H9 (cell line): Measurements from ENCODE around the gene PTPRS. TPM values are rescaled to one million over a fixed set of nuclear protein-coding genes. Genes with fewer than 3 reads are reported as not detected.

Experiments used
- DNase-seq: peaks from one replicate; pipeline ENCODE4 v3.0.0-alpha.2; 2017
- H2AFZ ChIP-seq: one replicate; pipeline ENCODE4 v1.6.1; 2013; ENCODE audit warnings: mild to moderate bottlenecking, low read length, control low read depth, moderate library complexity
- H2AK5ac ChIP-seq: 2 replicates; pipeline ENCODE4 v1.6.1; 2013; ENCODE audit warnings: low read length, control low read depth, mixed read lengths; ENCODE audit not compliant: insufficient read length
- H2BK120ac ChIP-seq: one replicate; pipeline ENCODE4 v1.6.1; 2013; ENCODE audit warnings: low read depth, mild to moderate bottlenecking, low read length, control low read depth, inconsistent platforms; ENCODE audit not compliant: poor library complexity, severe bottlenecking
- H2BK12ac ChIP-seq: 2 replicates; pipeline ENCODE4 v1.6.1; 2013; ENCODE audit warnings: low read length, control low read depth, mixed read lengths, low read depth; ENCODE audit not compliant: insufficient read length
- H2BK15ac ChIP-seq: 2 replicates; pipeline ENCODE4 v1.6.1; 2013; ENCODE audit warnings: low read depth, low read length, control low read depth
- H2BK20ac ChIP-seq: one replicate; pipeline ENCODE4 v1.6.1; 2013; ENCODE audit warnings: low read depth, mild to moderate bottlenecking, low read length, control low read depth, inconsistent platforms; ENCODE audit not compliant: poor library complexity, severe bottlenecking
- H2BK5ac ChIP-seq: 2 replicates; pipeline ENCODE4 v1.6.1; 2013; ENCODE audit warnings: low read length, control low read depth, mixed read lengths; ENCODE audit not compliant: insufficient read length
- H3K14ac ChIP-seq: 2 replicates; pipeline ENCODE4 v1.6.1; 2013; ENCODE audit warnings: low read length, control low read depth; ENCODE audit not compliant: insufficient read depth
- H3K18ac ChIP-seq: 2 replicates; pipeline ENCODE4 v1.6.1; 2013; ENCODE audit warnings: low read depth, mild to moderate bottlenecking, mixed read lengths, low read length, control low read depth; ENCODE audit not compliant: insufficient read length
- H3K23ac ChIP-seq: 2 replicates; pipeline ENCODE4 v1.6.1; 2013; ENCODE audit warnings: low read length, control low read depth, mixed read lengths, low read depth; ENCODE audit not compliant: insufficient read length
- H3K23me2 ChIP-seq: 2 replicates; pipeline ENCODE4 v1.6.1; 2013; ENCODE audit warnings: low read depth, mild to moderate bottlenecking, mixed read lengths, low read length, control low read depth; ENCODE audit not compliant: insufficient read length, poor library complexity, severe bottlenecking
- H3K27ac ChIP-seq: 2 replicates; pipeline ENCODE4 v1.5.1; 2013; ENCODE audit warnings: low read length, control low read depth, mixed read lengths, low read depth; ENCODE audit not compliant: insufficient read length
- H3K27me3 ChIP-seq: 2 replicates; pipeline ENCODE4 v1.6.1; 2013; ENCODE audit warnings: low read length, control low read depth, inconsistent platforms; ENCODE audit not compliant: insufficient read depth
- H3K4ac ChIP-seq: 2 replicates; pipeline ENCODE4 v1.6.1; 2013; ENCODE audit warnings: low read depth, mild to moderate bottlenecking, control low read depth, inconsistent platforms, low read length, moderate library complexity
- H3K4me1 ChIP-seq: 2 replicates; pipeline ENCODE4 v1.6.1; 2013; ENCODE audit warnings: low read length, control low read depth, inconsistent platforms; ENCODE audit not compliant: insufficient read depth
- H3K4me2 ChIP-seq: 2 replicates; pipeline ENCODE4 v1.6.1; 2013; ENCODE audit warnings: low read length, control low read depth, mixed read lengths; ENCODE audit not compliant: insufficient read length, insufficient read depth
- H3K56ac ChIP-seq: 2 replicates; pipeline ENCODE4 v1.6.1; 2013; ENCODE audit warnings: low read depth, mild to moderate bottlenecking, mixed read lengths, low read length, control low read depth; ENCODE audit not compliant: insufficient read length
- H3K79me1 ChIP-seq: 2 replicates; pipeline ENCODE4 v1.6.1; 2013; ENCODE audit warnings: low read depth, mild to moderate bottlenecking, moderate library complexity, low read length, control low read depth, inconsistent platforms; ENCODE audit not compliant: insufficient read depth, poor library complexity, severe bottlenecking
- H3K79me2 ChIP-seq: 2 replicates; pipeline ENCODE4 v1.6.1; 2013; ENCODE audit warnings: low read length, control low read depth, inconsistent platforms; ENCODE audit not compliant: insufficient read depth
- H3K9ac ChIP-seq: 2 replicates; pipeline ENCODE4 v1.6.1; 2013; ENCODE audit warnings: low read length, control low read depth, mixed read lengths; ENCODE audit not compliant: insufficient read length; ENCODE audit errors: extremely low read depth
- H3K9me3 ChIP-seq: one replicate; pipeline ENCODE4 v1.6.1; 2013; ENCODE audit warnings: low read depth, low read length, inconsistent platforms; ENCODE audit not compliant: control insufficient read depth
- H3T11ph ChIP-seq: one replicate; pipeline ENCODE4 v1.6.1; 2013; ENCODE audit warnings: mild to moderate bottlenecking, low read length, control low read depth, inconsistent platforms
- H4K20me1 ChIP-seq: one replicate; pipeline ENCODE4 v1.6.1; 2013; ENCODE audit not compliant: control insufficient read depth, insufficient read length, insufficient read depth
- H4K5ac ChIP-seq: 2 replicates; pipeline ENCODE4 v1.6.1; 2013; ENCODE audit warnings: low read depth, mild to moderate bottlenecking, mixed read lengths, low read length, control low read depth; ENCODE audit not compliant: insufficient read length
- H4K8ac ChIP-seq: replicated peaks from 2 replicates; pipeline ENCODE4 v1.6.1; 2013; ENCODE audit warnings: low read length, control low read depth, mixed read lengths, low read depth; ENCODE audit not compliant: insufficient read length
- H4K91ac ChIP-seq: 2 replicates; pipeline ENCODE4 v1.6.1; 2013; ENCODE audit warnings: low read depth, mild to moderate bottlenecking, moderate library complexity, mixed read lengths, low read length, control low read depth; ENCODE audit not compliant: insufficient read length
- H3K27ac Mint-ChIP-seq, 3 experiments: 2 replicates in 2 of 3; 3 replicates in 1 of 3; pipeline ENCODE4 v1.8.0; 2020 to 2021; ENCODE audit warnings: mixed read lengths in 3 of 3, mild to moderate bottlenecking in 1 of 3, moderate library complexity in 1 of 3
- H3K27me3 Mint-ChIP-seq: 2 replicates; pipeline ENCODE4 v1.8.0; 2021; ENCODE audit warnings: low read depth, mild to moderate bottlenecking, moderate library complexity, mixed read lengths
- H3K36me3 Mint-ChIP-seq, 3 experiments: 2 replicates in 2 of 3; 3 replicates in 1 of 3; pipeline ENCODE4 v1.8.0; 2020 to 2021; ENCODE audit warnings: low read depth in 3 of 3, mixed read lengths in 3 of 3; ENCODE audit not compliant: insufficient read depth in 1 of 3
- H3K4me1 Mint-ChIP-seq, 2 experiments: 2 replicates each; pipeline ENCODE4 v1.8.0; 2020; ENCODE audit warnings: mixed read lengths in 2 of 2
- H3K4me3 Mint-ChIP-seq, 2 experiments: 2 replicates in 1 of 2; 3 replicates in 1 of 2; pipeline ENCODE4 v1.8.0; 2020 to 2021; ENCODE audit warnings: mild to moderate bottlenecking in 2 of 2, mixed read lengths in 2 of 2, moderate library complexity in 1 of 2
- H3K9me3 Mint-ChIP-seq, 2 experiments: 2 replicates in 1 of 2; 3 replicates in 1 of 2; pipeline ENCODE4 v1.8.0; 2020; ENCODE audit warnings: mild to moderate bottlenecking in 2 of 2, mixed read lengths in 2 of 2, moderate library complexity in 1 of 2
- CTCF ChIP-seq: fragments of 200-600 bp; sonication (generic); conservative IDR thresholded peaks from 3 replicates; pipeline ENCODE4 v1.8.0; 2021; ENCODE audit warnings: antibody characterized with exemption, mild to moderate bottlenecking
- WGBS: extraction: QIAGEN DNeasy Blood & Tissue Kit; methylation state at CpG from one replicate; pipeline ENCODE4 v1.1.7; 2013; ENCODE audit warnings: missing lambda C conversion rate, low lambda C conversion rate, mixed read lengths; ENCODE audit not compliant: insufficient read length; ENCODE audit errors: extremely low coverage; 5-methylcytosine and 5-hydroxymethylcytosine counted together
- total RNA-seq: library from RNA; stranded (reverse); gene quantifications from 2 replicates; pipeline ENCODE4 v1.2.1, GENCODE V29; 2021

The PTPRS gene
- total RNA-seq, 1 experiment from 2014 or later = 186 TPM

GRCh38 chr19:5365905-5366304 lies 25.3 kb upstream of the PTPRS start:
- Histone ChIP-seq H4K20me1 (no peaks in the 10 kb centered on the region), H3K27me3 (no peaks in the 10 kb centered on the region; the same call in 1 of the 2 replicates), H3K4me1 (no peaks in the 10 kb centered on the region), H3K27ac (no peak overlapping the region), H3K23me2 (no peaks in the 10 kb centered on the region), H3K79me2 (no peaks in the 10 kb centered on the region), H3T11ph (no peak overlapping the region), H3K9ac (no peak overlapping the region), H4K91ac (no peak overlapping the region), H2BK20ac (no peak overlapping the region), H3K14ac (no peak overlapping the region), H2BK12ac (no peak overlapping the region), H3K4me2 (no peak overlapping the region), H2BK5ac (no peak overlapping the region), H3K4ac (no peak overlapping the region), H3K18ac (no peak overlapping the region), H4K8ac (no peak overlapping the region), H4K5ac (no peak overlapping the region), H3K9me3 (no peaks in the 10 kb centered on the region), H2BK120ac (no peak overlapping the region), H3K79me1 (no peaks in the 10 kb centered on the region), H2AK5ac (no peak overlapping the region), H3K23ac (no peak overlapping the region), H2BK15ac (no peak overlapping the region), H3K56ac (no peak overlapping the region), H2AFZ (no peak overlapping the region)
- DNase-seq = no peak
- Mint-ChIP-seq H3K9me3 (no peaks in the 10 kb centered on the region), H3K4me3 (no peak overlapping the region), H3K27me3 (peaks cover 4% of the 10 kb centered on the region), H3K36me3 (no peaks in the 10 kb centered on the region), H3K27ac (no peak overlapping the region), H3K4me1 (peaks cover 3 to 4% of the 10 kb centered on the region in 2 experiments)
- no CpG with 5 or more reads among the region's 6 CpGs for WGBS
- TF ChIP-seq CTCF = no peak
